Measurements from ENCODE around the gene PHETA2.

GRCh38 chr22:42074846-42075676, 1.0 kb downstream of the PHETA2 start:
- TF ChIP-seq POLR2A (IDR thresholded peaks at IDR 0.05; ENCODE audit: low read depth, low read length), result no peak
- TF ChIP-seq POLR2AphosphoS5 (IDR thresholded peaks at IDR 0.05; ENCODE audit: low read depth, low read length), result no peak
